ACHN (cell line): ENCODE data around the gene COG5.

Experiments
- DNase-seq: peaks from one replicate; pipeline ENCODE4 v3.0.0-alpha.2; 2015
- in situ Hi-C: cut with HindIII; loops from 2 replicates; pipeline ENCODE4 v1.10.0; 2017; ENCODE audit warnings: low sequenced_read_pairs, low pct_ligation_motif_present, low pct_unique_long_range_greater_than_20kb

Gene COG5

DNA sequence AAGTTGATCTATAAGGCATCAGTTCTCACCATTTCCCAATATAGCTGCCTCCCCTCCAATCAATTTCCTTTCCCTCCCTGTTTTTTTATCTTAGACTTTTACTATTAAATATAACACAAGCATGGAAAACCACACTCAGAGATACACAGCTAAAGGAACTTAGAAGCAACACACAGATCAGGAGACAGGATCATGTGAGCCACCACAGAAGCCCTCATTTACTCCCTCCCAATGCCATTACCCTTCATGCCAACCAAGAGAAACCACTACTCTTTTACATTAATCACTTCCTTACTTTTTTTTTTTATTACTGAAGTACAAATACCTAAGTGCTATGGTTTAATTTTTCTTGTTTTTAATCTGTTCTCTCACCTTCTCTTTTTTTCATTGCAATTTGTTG is 33.0 kb downstream of the COG5 start:
- in situ Hi-C loops: no loop called here
- no peak for DNase-seq

DNA sequence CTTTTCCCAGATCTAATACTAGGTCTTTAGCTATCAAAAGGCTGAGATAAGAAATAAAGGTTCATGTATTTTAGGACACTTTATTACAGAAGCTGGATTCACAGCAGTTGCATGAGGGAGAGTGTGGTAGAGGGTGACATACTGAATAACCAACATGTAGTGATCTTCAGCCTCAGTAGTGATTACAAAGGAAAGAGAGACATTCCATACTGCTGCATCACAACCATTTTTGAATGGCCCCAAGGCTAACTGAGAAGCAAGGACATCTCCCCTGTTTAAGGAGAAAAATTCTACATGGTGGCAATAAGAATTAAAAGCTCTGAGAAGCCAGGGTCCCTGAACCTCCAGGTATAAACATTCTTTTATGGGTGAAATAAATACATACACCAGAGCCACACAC is 35.3 kb downstream of the COG5 start:
- in situ Hi-C loops: no loop called here
- DNase-seq: peak; percentile 61

DNA sequence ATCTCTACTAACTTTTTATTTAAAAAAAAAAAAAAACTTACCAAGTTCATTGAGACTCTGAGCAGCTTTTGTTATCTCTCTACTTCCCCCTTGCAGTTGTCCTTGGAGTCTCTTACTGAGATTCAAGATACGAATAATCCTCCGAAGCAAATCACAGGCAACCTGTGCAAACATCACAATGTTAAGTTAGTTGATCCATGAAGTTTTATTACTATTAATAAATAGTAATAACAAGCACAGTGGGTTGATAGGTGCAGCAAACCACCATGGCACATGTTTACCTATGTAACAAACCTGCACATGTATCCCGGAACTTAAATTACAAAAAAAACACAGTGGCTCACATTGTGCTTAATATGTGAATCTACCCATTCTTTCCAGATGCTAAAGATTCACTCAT is 36.5 kb downstream of the COG5 start:
- DNase-seq: no peak
- in situ Hi-C loops: no loop called here

DNA sequence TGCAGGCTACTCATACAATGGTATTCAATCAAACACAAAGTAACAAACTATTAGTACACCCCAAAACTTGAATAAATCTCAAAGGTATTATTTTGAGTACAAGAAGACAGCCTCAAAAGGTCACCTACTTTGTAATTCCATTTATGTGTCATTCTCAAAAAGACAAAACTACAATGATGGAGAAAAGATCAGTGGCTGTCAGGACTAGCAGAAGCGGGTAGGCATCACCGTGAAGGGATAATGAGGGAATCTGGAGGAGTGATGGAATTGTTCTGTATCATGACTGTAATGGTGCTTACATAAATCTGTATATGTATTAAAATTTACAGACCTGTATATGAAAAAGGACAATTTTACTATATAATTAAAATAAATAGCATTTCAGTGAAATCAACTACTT is 37.0 kb downstream of the COG5 start:
- in situ Hi-C loops: no loop called here
- DNase-seq: no peak

- in situ Hi-C loops: no loop called here
- no peak for DNase-seq
These were observed 56.9 kb downstream of the COG5 start for GRCh38 chr7:107506674-107507339.

DNA sequence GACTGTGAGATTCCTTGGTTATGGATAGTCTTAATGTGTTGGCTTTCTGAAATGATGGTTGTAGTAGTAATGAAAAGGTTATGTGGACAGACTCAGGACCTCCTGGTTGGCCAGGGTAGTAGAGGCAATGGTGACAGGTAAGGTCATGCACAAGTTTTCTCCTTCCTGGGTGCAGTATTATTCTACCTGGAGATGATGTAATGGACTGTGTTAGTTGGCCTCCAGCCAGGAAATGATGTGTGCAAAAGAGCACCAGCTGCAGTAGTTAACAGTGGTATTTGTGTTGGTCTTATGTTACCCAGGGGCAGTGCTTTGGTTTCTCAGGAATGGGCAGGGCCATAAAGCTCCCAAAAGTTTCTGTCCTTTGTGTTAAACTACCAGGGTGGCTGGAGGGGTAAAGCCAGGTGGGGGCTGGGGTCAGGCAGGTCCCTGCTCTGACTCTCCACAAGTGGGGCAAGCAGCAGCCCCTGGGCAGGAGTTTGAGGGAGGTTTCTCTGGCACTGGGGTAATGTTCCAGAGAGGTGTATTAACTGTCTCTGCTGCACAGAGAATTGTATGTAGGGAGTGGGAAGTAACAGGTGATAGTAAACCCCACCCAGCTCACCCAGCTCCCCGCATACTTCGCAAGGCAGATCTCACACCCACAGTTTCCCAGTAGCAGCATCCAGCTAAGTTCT is 57.6 kb downstream of the COG5 start:
- no peak for DNase-seq
- in situ Hi-C loops: no loop called here

- in situ Hi-C loops: no loop called here
These were observed 58.4 kb downstream of the COG5 start for GRCh38 chr7:107505362-107505761.

GRCh38 chr7:107503687-107504086 is 60.0 kb downstream of the COG5 start:
- in situ Hi-C loops: no loop called here
- DNase-seq: no peak

More at GRCh38 chr7:107505362-107505761, 58.4 kb downstream of the COG5 start:
- DNase-seq: no peak

GRCh38 chr7:107502797-107503196 is 60.9 kb downstream of the COG5 start:
- in situ Hi-C loops: no loop called here
- DNase-seq: no peak

GRCh38 chr7:107502154-107502553 is 61.6 kb downstream of the COG5 start:
- in situ Hi-C loops: no loop called here
- no peak for DNase-seq

GRCh38 chr7:107501593-107501992 is 62.1 kb downstream of the COG5 start:
- DNase-seq: peak; percentile 67
- in situ Hi-C loops: no loop called here

- in situ Hi-C loops: no loop called here
- no peak for DNase-seq
These were observed 64.0 kb downstream of the COG5 start for GRCh38 chr7:107499731-107500130.

- no peak for DNase-seq
- in situ Hi-C loops: no loop called here
These were observed 68.2 kb downstream of the COG5 start for GRCh38 chr7:107495516-107495915.

DNA sequence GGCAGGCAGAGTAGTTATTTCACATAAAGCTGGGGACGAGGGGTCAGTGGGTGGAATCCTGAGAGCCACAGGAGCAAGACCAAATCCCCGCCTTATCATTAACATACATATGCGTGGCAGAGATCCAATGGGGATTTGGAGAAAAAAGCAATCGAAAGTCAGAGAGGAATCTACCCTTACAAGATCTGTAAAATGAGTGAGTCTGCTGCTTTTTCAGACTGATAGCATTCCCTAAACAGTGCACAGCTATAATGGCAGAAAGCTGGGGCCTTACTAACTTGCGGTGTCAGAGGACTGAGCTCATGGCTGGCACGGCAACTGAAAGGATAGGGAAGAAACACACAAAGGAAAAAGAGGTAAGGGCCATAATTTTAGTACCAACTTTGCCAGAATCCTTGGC is 68.8 kb downstream of the COG5 start:
- in situ Hi-C loops: no loop called here
- DNase-seq: no peak

- in situ Hi-C loops: no loop called here
- no peak for DNase-seq
These were observed 69.4 kb downstream of the COG5 start for GRCh38 chr7:107494315-107494751.

DNA sequence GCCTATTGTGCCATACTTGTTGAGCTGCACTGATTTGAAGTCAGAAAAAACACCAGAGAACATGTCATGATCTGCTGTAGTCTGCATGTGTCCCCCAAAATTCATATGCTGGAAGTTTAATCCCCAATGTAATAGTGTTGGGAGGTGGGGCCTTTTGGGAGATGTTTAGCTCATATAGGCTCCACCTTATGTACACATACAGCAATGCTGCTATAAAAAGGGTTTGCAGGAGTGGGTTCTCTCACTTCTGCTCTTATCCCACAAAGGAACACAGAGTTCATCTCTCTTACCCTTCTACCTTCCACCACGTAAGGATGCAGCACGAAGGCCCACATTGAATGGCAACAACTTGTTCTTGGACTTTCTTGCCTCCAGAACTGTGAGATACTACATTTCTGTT is 70.8 kb downstream of the COG5 start:
- no peak for DNase-seq
- in situ Hi-C loops: no loop called here

DNA sequence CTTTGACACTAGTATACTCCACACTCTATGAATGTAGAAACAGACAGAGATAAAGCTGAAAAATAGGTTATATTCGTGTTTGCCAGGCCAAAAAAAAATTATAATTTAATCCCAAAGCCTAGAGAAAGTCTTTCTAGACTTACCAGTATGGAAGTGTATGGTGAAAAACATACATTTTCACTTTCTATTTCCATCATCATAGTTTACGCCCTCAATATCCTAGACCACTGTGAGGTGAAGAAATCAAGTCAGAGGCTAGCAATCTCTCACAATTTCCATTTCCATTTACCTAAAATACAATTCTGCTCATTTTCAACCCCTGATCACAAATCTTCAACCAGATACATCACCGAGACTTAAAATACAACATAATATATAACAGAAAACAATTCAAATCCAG is 77.7 kb downstream of the COG5 start:
- DNase-seq: no peak
- in situ Hi-C loops: no loop called here

DNA sequence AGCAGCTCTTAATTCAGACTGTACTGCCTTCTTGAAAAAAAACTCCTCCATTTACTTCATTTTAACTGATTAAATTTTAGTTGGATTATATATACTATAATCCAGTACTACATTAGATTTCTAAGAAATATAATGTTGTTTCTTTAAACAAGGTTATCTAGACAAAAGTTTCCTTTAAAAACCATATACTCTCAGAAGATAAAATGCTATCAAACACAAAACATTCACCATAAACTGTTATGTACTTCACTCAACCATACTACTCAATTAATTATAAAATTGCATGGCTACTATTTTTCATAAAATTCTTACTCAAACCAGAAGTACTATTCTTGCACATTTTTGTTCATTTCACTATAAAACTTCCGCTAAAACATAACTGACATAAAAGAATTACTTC is 81.1 kb downstream of the COG5 start:
- no peak for DNase-seq
- in situ Hi-C loops: no loop called here

DNA sequence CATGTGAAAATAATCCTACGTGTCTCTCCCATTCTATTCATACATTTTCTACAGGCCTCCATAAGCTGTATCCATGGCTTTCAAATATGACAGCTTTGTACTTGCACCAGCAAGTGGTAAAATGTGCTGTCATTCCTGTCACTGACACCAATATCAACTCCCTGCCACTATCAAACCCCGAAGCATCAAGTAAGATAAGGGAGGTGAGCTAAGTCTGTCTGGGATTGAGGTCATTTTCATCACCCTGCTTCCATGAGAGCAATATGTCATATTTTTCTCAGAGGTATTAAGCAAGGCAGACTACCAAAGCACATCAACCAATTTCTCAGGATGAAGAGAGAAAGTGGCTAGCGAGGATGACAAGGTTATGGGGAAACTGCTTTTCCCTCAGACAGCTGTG is 82.8 kb downstream of the COG5 start:
- in situ Hi-C loops: no loop called here
- DNase-seq: no peak

GRCh38 chr7:107479303-107479702 is 84.4 kb downstream of the COG5 start:
- no peak for DNase-seq
- in situ Hi-C loops: no loop called here
